AG08395 (cell line): ENCODE measurements around the gene RBM38.
A peak's percentile ranks its signal among the peaks of the same experiment; 100 is the strongest.

ENCODE experiments used
- DNase-seq: peaks from one replicate; pipeline ENCODE4 v3.0.0; 2012; ENCODE audit warnings: mixed read lengths, low spot score

RBM38 gene

DNA sequence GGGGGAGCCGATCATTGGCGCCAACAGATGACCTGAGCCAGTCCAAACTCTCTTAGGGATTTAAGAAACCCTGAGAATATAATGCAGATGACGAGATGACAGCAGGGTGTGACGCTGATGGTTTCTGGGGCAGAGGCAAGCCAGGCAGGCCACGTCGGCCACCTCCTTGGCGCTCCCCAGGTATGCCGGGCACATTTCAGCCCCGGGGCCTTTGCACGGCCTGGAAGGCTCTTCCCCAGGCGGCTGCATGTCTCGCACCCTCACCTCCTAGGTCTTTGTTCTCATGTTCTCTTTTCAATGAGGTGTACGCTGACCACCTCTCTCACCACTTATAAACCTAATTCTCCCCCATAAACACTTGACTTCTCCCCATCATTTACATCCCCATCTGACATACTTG lies 64.9 kb downstream of the RBM38 start:
- no peak for DNase-seq

- no peak for DNase-seq
These were observed 66.3 kb downstream of the RBM38 start for GRCh38 chr20:57457243-57458095.

GRCh38 chr20:57458400-57459160 lies 67.4 kb downstream of the RBM38 start:
- DNase-seq, result peak; percentile 33
